PC-3 (cell line): ENCODE results near the gene TXNDC11. TPM values are rescaled to one million over a fixed set of nuclear protein-coding genes. Genes with fewer than 3 reads are reported as not detected.

ENCODE experiments used
- ATAC-seq: fragments of 200-7000 bp; cut with Tn5 transposase; 2 replicates; pipeline ENCODE4 v1.9.1; 2020; ENCODE audit warnings: mild to moderate bottlenecking, moderate library complexity
- BruUV-seq: library from RNA; stranded (reverse); fragments of 400-500 nt; replicated peaks from 2 replicates; lab custom pipeline; 2021; lab: Mats Ljungman, UMichigan
- CTCF ChIA-PET: fragments of 300-600 bp; sonication (Branson Sonifier 250); formaldehyde crosslinking; loops from one replicate; lab custom pipeline; 2022; ENCODE audit warnings: antibody characterized with exemption; lab: Charles Lee
- POLR2A ChIA-PET: fragments of 300-600 bp; sonication (Branson Sonifier 250); formaldehyde crosslinking; loops from one replicate; lab custom pipeline; 2022; ENCODE audit warnings: antibody characterized with exemption; ENCODE audit not compliant: unreplicated experiment; lab: Charles Lee
- DNase-seq: peaks from one replicate; pipeline ENCODE4 v3.0.0-alpha.2; 2015
- H2AFZ ChIP-seq: fragments of 300-600 bp; sonication (generic); 2 replicates; pipeline ENCODE4 v1.6.0; 2016; ENCODE audit warnings: antibody characterized with exemption, low read length
- H3F3A ChIP-seq: fragments of 300-600 bp; sonication (generic); one replicate; pipeline ENCODE4 v1.6.0; 2017; ENCODE audit warnings: antibody characterized with exemption, low read length, control low read depth, mild to moderate bottlenecking; ENCODE audit not compliant: unreplicated experiment
- H3K27ac ChIP-seq: fragments of 300-600 bp; sonication (generic); 2 replicates; pipeline ENCODE4 v1.5.1; 2016; ENCODE audit warnings: mild to moderate bottlenecking, low read length
- H3K27me3 ChIP-seq: fragments of 300-600 bp; sonication (generic); 2 replicates; pipeline ENCODE4 v1.6.1; 2016; ENCODE audit warnings: low read length, mixed read lengths
- H3K36me3 ChIP-seq: fragments of 300-600 bp; sonication (generic); 2 replicates; pipeline ENCODE4 v1.6.1; 2016; ENCODE audit warnings: low read depth, mixed run types, low read length, mixed read lengths
- H3K4me1 ChIP-seq: fragments of 300-600 bp; sonication (generic); 2 replicates; pipeline ENCODE4 v1.5.1; 2016; ENCODE audit warnings: low read length; ENCODE audit not compliant: insufficient read depth
- H3K4me2 ChIP-seq: fragments of 300-600 bp; sonication (generic); 2 replicates; pipeline ENCODE4 v1.6.0; 2016; ENCODE audit warnings: low read length
- H3K4me3 ChIP-seq: fragments of 300-600 bp; sonication (generic); 2 replicates; pipeline ENCODE4 v1.5.1; 2016; ENCODE audit warnings: mild to moderate bottlenecking, low read length, mixed read lengths
- H3K79me2 ChIP-seq: fragments of 300-600 bp; sonication (generic); 2 replicates; pipeline ENCODE4 v1.6.1; 2017; ENCODE audit warnings: low read length, mixed read lengths
- H3K9ac ChIP-seq: fragments of 300-600 bp; sonication (generic); 2 replicates; pipeline ENCODE4 v1.6.0; 2016; ENCODE audit warnings: mild to moderate bottlenecking, low read length
- H3K9me2 ChIP-seq: fragments of 300-600 bp; sonication (generic); replicated peaks from 2 replicates; pipeline ENCODE4 v1.6.1; 2016; ENCODE audit warnings: mixed run types, low read length, mixed read lengths
- H3K9me3 ChIP-seq: fragments of 300-600 bp; sonication (generic); 2 replicates; pipeline ENCODE4 v1.6.1; 2016; ENCODE audit warnings: low read length, mixed read lengths
- H4K20me1 ChIP-seq: fragments of 300-600 bp; sonication (generic); 2 replicates; pipeline ENCODE4 v1.6.1; 2016; ENCODE audit warnings: low read length, mixed read lengths
- EZH2 ChIP-seq: fragments of 300-600 bp; sonication (generic); IDR thresholded peaks from one replicate; pipeline ENCODE4 v1.6.1; 2017; ENCODE audit warnings: antibody characterized with exemption, mild to moderate bottlenecking, low read length; ENCODE audit not compliant: unreplicated experiment
- EZH2phosphoT487 ChIP-seq: fragments of 300-600 bp; sonication (generic); IDR thresholded peaks from 2 replicates; pipeline ENCODE4 v1.6.1; 2018; ENCODE audit warnings: mild to moderate bottlenecking, antibody characterized with exemption, low read length, borderline replicate concordance
- intact Hi-C: fragments of 100-400 bp; cut with micrococcal nuclease; formaldehyde crosslinking; loops from 2 replicates; pipeline ENCODE4 v1.9.0; 2023
- total RNA-seq: library from RNA; depleted of rRNA; stranded (reverse); fragments of >200 nt; gene quantifications from 2 replicates; pipeline ENCODE4 v1.2.3, GENCODE V29; 2014
- TF ChIP-seq, protein P1 (sequence below): fragments of 300-600 bp; sonication (generic); conservative IDR thresholded peaks from 2 replicates; pipeline ENCODE4 v1.5.1; 2017; ENCODE audit warnings: antibody characterized with exemption, low read depth, mild to moderate bottlenecking, low read length

Gene TXNDC11
- total RNA-seq, 1 experiment from 2014 or later = 20.2 TPM

- POLR2A ChIA-PET = no interaction called here
Measured at GRCh38 chr16:11696266-11697012, 46.2 kb downstream of the TXNDC11 start.

DNA sequence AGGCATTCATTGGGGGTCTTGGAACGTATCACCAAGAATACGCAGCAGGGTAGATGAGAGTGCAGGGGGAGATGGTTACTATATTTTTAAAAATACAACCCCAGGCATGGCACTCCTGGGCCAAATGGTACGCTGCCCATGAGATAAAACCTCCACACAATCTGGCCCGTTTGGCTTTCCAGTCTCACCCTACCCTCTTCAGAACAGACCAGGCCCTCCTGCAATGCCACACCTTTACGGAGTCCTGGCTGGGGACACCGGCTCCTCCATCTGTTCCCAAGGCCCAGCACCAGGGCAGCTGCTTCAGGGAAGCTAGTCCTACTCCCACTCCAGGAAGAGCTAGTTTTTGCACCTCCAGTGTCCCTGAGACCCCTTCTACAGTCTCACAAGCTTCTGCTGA is 50.0 kb downstream of the TXNDC11 start:
- no TSS peak for BruUV-seq
- Histone ChIP-seq H3K36me3 (peaks cover 17% of the 10 kb centered on the region; the same call in 1 of the 2 replicates), H3K4me1 (peaks cover 13% of the 10 kb centered on the region), H4K20me1 (no peaks in the 10 kb centered on the region), H2AFZ (no peak overlapping the region), H3K9me3 (no peaks in the 10 kb centered on the region), H3F3A (no peaks in the 10 kb centered on the region), H3K4me2 (no peak overlapping the region), H3K27ac (no peak overlapping the region), H3K79me2 (0 out of 2 replicates have a peak, but pooled peaks cover 3% of the 10 kb centered on the region), H3K9me2 (no peaks in the 10 kb centered on the region), H3K27me3 (no peaks in the 10 kb centered on the region), H3K4me3 (no peak overlapping the region), H3K9ac (no peak overlapping the region)
- intact Hi-C loops = no loop called here
- ATAC-seq (no peak), DNase-seq (no peak)
- ChIA-PET POLR2A (no interaction called here), CTCF (no interaction called here)
- TF ChIP-seq EZH2phosphoT487 (no peak), EZH2 (no peak)
- TF ChIP-seq, protein P1, sequence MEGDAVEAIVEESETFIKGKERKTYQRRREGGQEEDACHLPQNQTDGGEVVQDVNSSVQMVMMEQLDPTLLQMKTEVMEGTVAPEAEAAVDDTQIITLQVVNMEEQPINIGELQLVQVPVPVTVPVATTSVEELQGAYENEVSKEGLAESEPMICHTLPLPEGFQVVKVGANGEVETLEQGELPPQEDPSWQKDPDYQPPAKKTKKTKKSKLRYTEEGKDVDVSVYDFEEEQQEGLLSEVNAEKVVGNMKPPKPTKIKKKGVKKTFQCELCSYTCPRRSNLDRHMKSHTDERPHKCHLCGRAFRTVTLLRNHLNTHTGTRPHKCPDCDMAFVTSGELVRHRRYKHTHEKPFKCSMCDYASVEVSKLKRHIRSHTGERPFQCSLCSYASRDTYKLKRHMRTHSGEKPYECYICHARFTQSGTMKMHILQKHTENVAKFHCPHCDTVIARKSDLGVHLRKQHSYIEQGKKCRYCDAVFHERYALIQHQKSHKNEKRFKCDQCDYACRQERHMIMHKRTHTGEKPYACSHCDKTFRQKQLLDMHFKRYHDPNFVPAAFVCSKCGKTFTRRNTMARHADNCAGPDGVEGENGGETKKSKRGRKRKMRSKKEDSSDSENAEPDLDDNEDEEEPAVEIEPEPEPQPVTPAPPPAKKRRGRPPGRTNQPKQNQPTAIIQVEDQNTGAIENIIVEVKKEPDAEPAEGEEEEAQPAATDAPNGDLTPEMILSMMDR = no peak

More at GRCh38 chr16:11696266-11697012, 46.2 kb downstream of the TXNDC11 start:
- CTCF ChIA-PET = no interaction called here
- Histone ChIP-seq H3K79me2 (no peaks in the 10 kb centered on the region), H3K27me3 (no peaks in the 10 kb centered on the region), H3K27ac (no peak overlapping the region), H3K9ac (no peak overlapping the region), H3K4me1 (no peaks in the 10 kb centered on the region), H3K9me2 (no peaks in the 10 kb centered on the region), H3K9me3 (no peaks in the 10 kb centered on the region), H3F3A (no peaks in the 10 kb centered on the region), H3K4me2 (no peak overlapping the region), H4K20me1 (no peaks in the 10 kb centered on the region), H3K36me3 (peaks cover 16% of the 10 kb centered on the region), H3K4me3 (no peak overlapping the region), H2AFZ (no peak overlapping the region)
- BruUV-seq = no TSS peak
- ATAC-seq (no peak), DNase-seq (no peak)
- TF ChIP-seq EZH2 (no peak), EZH2phosphoT487 (no peak)
- TF ChIP-seq, protein P1 = no peak
- intact Hi-C loops = no loop called here

DNA sequence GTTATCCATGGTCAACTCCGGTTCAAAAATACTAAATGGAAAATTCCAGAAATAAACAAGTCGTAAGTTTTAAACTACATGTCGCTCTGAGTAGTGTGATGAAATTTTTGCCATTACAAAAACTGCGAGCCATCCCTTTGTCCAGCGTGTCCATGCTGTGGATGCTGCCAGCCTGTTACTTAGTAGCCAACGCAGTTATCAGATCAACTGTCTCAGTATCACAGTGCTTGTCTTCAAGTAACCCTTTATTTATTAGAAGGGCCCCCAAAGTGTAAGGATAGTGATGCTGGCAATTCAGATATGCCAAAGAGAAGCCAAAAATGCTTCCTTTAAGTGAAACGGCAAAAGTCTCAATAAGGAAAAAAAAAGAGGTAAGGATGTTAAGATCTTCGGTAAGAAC is 50.5 kb downstream of the TXNDC11 start:
- Histone ChIP-seq H3K4me1 (peaks cover 13% of the 10 kb centered on the region), H3K27me3 (no peaks in the 10 kb centered on the region), H3K9me2 (no peaks in the 10 kb centered on the region), H3K9ac (no peak overlapping the region), H3K79me2 (0 out of 2 replicates have a peak, but pooled peaks cover 3% of the 10 kb centered on the region), H3K9me3 (no peaks in the 10 kb centered on the region), H2AFZ (no peak overlapping the region), H3F3A (no peaks in the 10 kb centered on the region), H3K27ac (no peak overlapping the region), H3K4me3 (no peak overlapping the region), H3K36me3 (peaks cover 16% of the 10 kb centered on the region; the same call in 1 of the 2 replicates), H4K20me1 (no peaks in the 10 kb centered on the region), H3K4me2 (no peak overlapping the region)
- ATAC-seq (no peak), DNase-seq (no peak)
- ChIA-PET CTCF (no interaction called here), POLR2A (no interaction called here)
- no TSS peak for BruUV-seq
- intact Hi-C loops = no loop called here
- TF ChIP-seq EZH2 = no peak
- TF ChIP-seq EZH2phosphoT487 = no peak
- TF ChIP-seq, protein P1 = no peak
